K562 (cell line): Measurements from ENCODE around the gene UBE2N. TPM values are rescaled to one million over a fixed set of nuclear protein-coding genes. Genes with fewer than 3 reads are reported as not detected.

ENCODE experiments used
- BHLHE40 ChIP-seq: IDR thresholded peaks from 2 replicates; pipeline ENCODE4 v1.6.1; 2011; ENCODE audit warnings: low read length, improper control_type of control experiment
- BMI1 ChIP-seq: fragments of 150-350 bp; IDR thresholded peaks from 2 replicates; pipeline ENCODE4 v1.6.1; 2014; ENCODE audit warnings: low read length
- CCNT2 ChIP-seq: IDR thresholded peaks from 2 replicates; pipeline ENCODE4 v1.6.1; 2011; ENCODE audit warnings: borderline replicate concordance, low read depth, mild to moderate bottlenecking, moderate library complexity, mixed read lengths, low read length; ENCODE audit not compliant: insufficient read length; ENCODE audit errors: extremely low read depth
- CEBPB ChIP-seq: fragments of 450-650 bp; IDR thresholded peaks from 2 replicates; pipeline ENCODE4 v1.6.1; 2016; ENCODE audit warnings: missing genetic modification characterization, missing compliant biosample characterization
- NFIX ChIP-seq: fragments of 250-450 bp; sonication (Bioruptor Pico); IDR thresholded peaks from 2 replicates; pipeline ENCODE4 v1.4.0; 2020; ENCODE audit warnings: low read depth, mild to moderate bottlenecking, moderate library complexity
- NONO ChIP-seq, 2 experiments: fragments of 200-400 bp in 1 of 2; fragments of 450-650 bp in 1 of 2; formaldehyde crosslinking in 1 of 2; IDR thresholded peaks; 2 replicates each; pipeline ENCODE4 v1.6.1; 2017; ENCODE audit warnings: low read depth in 2 of 2, mild to moderate bottlenecking in 2 of 2, moderate library complexity in 2 of 2, low read length in 1 of 2
- RCOR1 ChIP-seq, 2 experiments: IDR thresholded peaks; 2 replicates each; pipeline ENCODE4 v1.6.1; 2012; ENCODE audit warnings: low read depth in 2 of 2, low read length in 2 of 2, borderline replicate concordance in 1 of 2, improper control_type of control experiment in 1 of 2
- SAFB ChIP-seq: fragments of 200-400 bp; formaldehyde crosslinking; IDR thresholded peaks from 2 replicates; pipeline ENCODE4 v1.6.1; 2017; ENCODE audit warnings: low read depth, low read length, borderline replicate concordance
- SIRT6 ChIP-seq: IDR thresholded peaks from one replicate; pipeline ENCODE4 v1.6.1; 2012; ENCODE audit warnings: low read depth, mild to moderate bottlenecking, control low read depth, inconsistent platforms, low read length, moderate library complexity
- SMARCE1 ChIP-seq: fragments of 450-650 bp; IDR thresholded peaks from 2 replicates; pipeline ENCODE4 v1.7.1; 2016; ENCODE audit warnings: mild to moderate bottlenecking
- TCF7 ChIP-seq: sonication (generic); IDR thresholded peaks from 2 replicates; pipeline ENCODE4 v1.6.1; 2016; ENCODE audit warnings: antibody characterized with exemption, borderline replicate concordance
- YY1 ChIP-seq, 3 experiments: IDR thresholded peaks; 2 replicates each; pipeline ENCODE4 v1.6.1; 2011; ENCODE audit warnings: low read length in 2 of 3, mild to moderate bottlenecking in 2 of 3, moderate library complexity in 2 of 3, borderline replicate concordance in 1 of 3, control low read depth in 1 of 3, low read depth in 1 of 3; ENCODE audit not compliant: insufficient read depth in 3 of 3, insufficient replicate concordance in 2 of 3, control insufficient read depth in 1 of 3, insufficient read length in 1 of 3; ENCODE audit errors: extremely low read depth in 1 of 3
- ZBTB34 ChIP-seq: fragments of 250-450 bp; sonication (Bioruptor Pico); IDR thresholded peaks from 2 replicates; pipeline ENCODE4 v1.8.0; 2021; ENCODE audit warnings: mild to moderate bottlenecking, moderate library complexity
- ZNF143 ChIP-seq: sonication (generic); formaldehyde crosslinking; IDR thresholded peaks from 2 replicates; pipeline ENCODE4 v1.9.0; 2022; ENCODE audit warnings: mild to moderate bottlenecking, missing genetic modification reagents
- ZNF184 ChIP-seq: sonication (generic); formaldehyde crosslinking; IDR thresholded peaks from 2 replicates; pipeline ENCODE4 v1.5.0; 2020; ENCODE audit warnings: missing genetic modification reagents
- ZNF57 ChIP-seq: fragments of 450-650 bp; formaldehyde crosslinking; IDR thresholded peaks from 2 replicates; pipeline ENCODE4 v1.4.0; 2020; ENCODE audit warnings: mild to moderate bottlenecking, moderate library complexity
- ZNF778 ChIP-seq: fragments of 450-650 bp; formaldehyde crosslinking; IDR thresholded peaks from 2 replicates; pipeline ENCODE4 v1.4.0; 2020; ENCODE audit warnings: mild to moderate bottlenecking, moderate library complexity
- polyA plus RNA-seq, 8 experiments: library from polyadenylated mRNA; depleted of rRNA in 4 of 8; stranded (reverse) in 5 of 8; unstranded in 3 of 8; fragments of >200 nt; fragmentation: Nextera tagmentation in 2 of 8; fragmentation: Illumina TruSeq in 1 of 8; extraction: Ambion mirVana in 2 of 8; extraction: Trizol in 1 of 8; gene quantifications; 2 replicates each; pipeline versions ENCODE4 v1.2.1 to v1.2.3, GENCODE V29; 2011 to 2014; ENCODE audit warnings: inconsistent platforms in 1 of 8, missing spikeins in 1 of 8
- total RNA-seq, 7 experiments: library from RNA; depleted of rRNA in 6 of 7; stranded (reverse); fragments of >200 nt in 6 of 7; fragmentation: Illumina TruSeq in 2 of 7; extraction: Trizol in 2 of 7; gene quantifications; 2 replicates each; pipeline versions ENCODE4 v1.2.1 to v1.2.3, GENCODE V29; 2011 to 2021; ENCODE audit warnings: low replicate concordance in 1 of 7
- TF ChIP-seq, protein P1 (sequence below): fragments of 450-650 bp; formaldehyde crosslinking; IDR thresholded peaks from 2 replicates; pipeline ENCODE4 v1.4.0; 2020; ENCODE audit warnings: mild to moderate bottlenecking, moderate library complexity
- TF ChIP-seq, protein P2 (sequence below): fragments of 200-800 bp; sonication (Bioruptor generic); IDR thresholded peaks from 2 replicates; pipeline ENCODE4 v1.6.1; 2016; ENCODE audit warnings: missing genetic modification characterization, missing compliant biosample characterization

Gene UBE2N
- total and polyA plus RNA-seq, 9 of the 15 experiments (the other 6 are each of a cell fraction or from before 2014, with no cell fraction given): 189 to 826 (median 260) TPM

DNA sequence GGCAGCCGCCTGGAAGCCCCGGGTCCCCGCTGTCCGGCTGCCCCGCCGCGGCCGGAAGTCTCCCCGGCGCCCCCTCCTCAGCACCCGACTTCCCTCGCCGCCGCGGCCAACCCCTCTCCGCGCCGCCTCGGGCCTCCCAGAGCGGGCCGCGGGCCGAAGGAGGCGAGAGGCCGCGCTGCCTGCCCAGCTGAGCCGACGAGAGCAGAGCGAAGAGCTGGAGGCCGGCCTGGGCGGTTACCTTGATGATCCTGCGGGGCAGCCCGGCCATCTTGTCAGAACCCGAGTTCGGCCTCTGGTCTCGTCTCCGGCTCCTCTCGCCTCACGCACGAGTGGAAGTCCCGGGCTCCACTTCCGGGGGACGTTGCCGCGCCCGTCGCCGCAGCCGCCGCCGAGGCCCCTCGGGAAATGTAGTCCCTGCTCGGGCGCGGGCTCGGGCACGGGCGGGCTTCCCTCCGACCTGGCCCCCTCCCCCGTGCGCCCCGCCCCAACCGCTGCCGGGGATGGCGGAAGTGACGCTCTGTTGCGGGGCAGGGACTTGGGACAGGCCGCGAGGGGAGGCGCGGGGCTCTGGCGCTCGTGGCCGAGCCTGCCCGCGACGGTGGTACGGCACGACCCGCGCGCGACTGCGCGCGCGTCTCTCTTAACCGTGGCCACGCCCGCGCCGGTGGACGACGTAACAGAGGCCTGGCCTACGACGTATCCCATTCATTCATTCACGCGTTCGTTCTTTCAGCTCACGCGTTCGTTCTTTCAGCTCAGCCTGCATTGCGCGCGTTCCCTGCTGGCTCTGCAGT is at the start of gene UBE2N (continued):
- TF ChIP-seq SIRT6 (no peak), ZNF778 (CRISPR knock-in tag) (no peak), YY1 (IDR thresholded peaks at IDR 0.05; ENCODE audit: borderline replicate concordance in 1 of 3, control insufficient read depth in 1 of 3, extremely low read depth in 1 of 3, insufficient read depth in 3 of 3, insufficient read length in 1 of 3, insufficient replicate concordance in 2 of 3, low read depth in 1 of 3, low read length in 2 of 3) (peak; percentile 65 to 93 (median 92)), SMARCE1 (no peak), ZNF57 (CRISPR knock-in tag) (no peak), ZBTB34 (CRISPR knock-in tag) (no peak), ZNF184 (CRISPR knock-in tag) (no peak), TCF7 (0 out of 2 replicates have a peak, but pooled peaks have one; percentile 37), CCNT2 (no peak), BHLHE40 (peak; percentile 81), NFIX (CRISPR knock-in tag) (no peak), SAFB (peak; percentile 95), BMI1 (no peak), CEBPB (tag) (no peak), RCOR1 (IDR thresholded peaks at IDR 0.05; ENCODE audit: borderline replicate concordance in 1 of 2, low read depth in 2 of 2, low read length in 2 of 2) (no peak; a peak in 1 of 4 replicates), ZNF143 (CRISPR knock-in tag) (peak; percentile 87), NONO (IDR thresholded peaks at IDR 0.05; ENCODE audit: low read depth in 2 of 2, low read length in 1 of 2) (peak in 1 of 2 experiments; percentile 64; a peak in 1 of 4 replicates)
- TF ChIP-seq, protein P1, sequence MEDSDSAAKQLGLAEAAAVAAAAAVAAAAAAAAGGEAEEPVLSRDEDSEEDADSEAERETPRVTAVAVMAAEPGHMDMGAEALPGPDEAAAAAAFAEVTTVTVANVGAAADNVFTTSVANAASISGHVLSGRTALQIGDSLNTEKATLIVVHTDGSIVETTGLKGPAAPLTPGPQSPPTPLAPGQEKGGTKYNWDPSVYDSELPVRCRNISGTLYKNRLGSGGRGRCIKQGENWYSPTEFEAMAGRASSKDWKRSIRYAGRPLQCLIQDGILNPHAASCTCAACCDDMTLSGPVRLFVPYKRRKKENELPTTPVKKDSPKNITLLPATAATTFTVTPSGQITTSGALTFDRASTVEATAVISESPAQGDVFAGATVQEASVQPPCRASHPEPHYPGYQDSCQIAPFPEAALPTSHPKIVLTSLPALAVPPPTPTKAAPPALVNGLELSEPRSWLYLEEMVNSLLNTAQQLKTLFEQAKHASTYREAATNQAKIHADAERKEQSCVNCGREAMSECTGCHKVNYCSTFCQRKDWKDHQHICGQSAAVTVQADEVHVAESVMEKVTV (CRISPR knock-in tag): peak; percentile 55
- TF ChIP-seq, protein P2, sequence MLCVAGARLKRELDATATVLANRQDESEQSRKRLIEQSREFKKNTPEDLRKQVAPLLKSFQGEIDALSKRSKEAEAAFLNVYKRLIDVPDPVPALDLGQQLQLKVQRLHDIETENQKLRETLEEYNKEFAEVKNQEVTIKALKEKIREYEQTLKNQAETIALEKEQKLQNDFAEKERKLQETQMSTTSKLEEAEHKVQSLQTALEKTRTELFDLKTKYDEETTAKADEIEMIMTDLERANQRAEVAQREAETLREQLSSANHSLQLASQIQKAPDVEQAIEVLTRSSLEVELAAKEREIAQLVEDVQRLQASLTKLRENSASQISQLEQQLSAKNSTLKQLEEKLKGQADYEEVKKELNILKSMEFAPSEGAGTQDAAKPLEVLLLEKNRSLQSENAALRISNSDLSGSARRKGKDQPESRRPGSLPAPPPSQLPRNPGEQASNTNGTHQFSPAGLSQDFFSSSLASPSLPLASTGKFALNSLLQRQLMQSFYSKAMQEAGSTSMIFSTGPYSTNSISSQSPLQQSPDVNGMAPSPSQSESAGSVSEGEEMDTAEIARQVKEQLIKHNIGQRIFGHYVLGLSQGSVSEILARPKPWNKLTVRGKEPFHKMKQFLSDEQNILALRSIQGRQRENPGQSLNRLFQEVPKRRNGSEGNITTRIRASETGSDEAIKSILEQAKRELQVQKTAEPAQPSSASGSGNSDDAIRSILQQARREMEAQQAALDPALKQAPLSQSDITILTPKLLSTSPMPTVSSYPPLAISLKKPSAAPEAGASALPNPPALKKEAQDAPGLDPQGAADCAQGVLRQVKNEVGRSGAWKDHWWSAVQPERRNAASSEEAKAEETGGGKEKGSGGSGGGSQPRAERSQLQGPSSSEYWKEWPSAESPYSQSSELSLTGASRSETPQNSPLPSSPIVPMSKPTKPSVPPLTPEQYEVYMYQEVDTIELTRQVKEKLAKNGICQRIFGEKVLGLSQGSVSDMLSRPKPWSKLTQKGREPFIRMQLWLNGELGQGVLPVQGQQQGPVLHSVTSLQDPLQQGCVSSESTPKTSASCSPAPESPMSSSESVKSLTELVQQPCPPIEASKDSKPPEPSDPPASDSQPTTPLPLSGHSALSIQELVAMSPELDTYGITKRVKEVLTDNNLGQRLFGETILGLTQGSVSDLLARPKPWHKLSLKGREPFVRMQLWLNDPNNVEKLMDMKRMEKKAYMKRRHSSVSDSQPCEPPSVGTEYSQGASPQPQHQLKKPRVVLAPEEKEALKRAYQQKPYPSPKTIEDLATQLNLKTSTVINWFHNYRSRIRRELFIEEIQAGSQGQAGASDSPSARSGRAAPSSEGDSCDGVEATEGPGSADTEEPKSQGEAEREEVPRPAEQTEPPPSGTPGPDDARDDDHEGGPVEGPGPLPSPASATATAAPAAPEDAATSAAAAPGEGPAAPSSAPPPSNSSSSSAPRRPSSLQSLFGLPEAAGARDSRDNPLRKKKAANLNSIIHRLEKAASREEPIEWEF (CRISPR knock-in tag): no peak
